Fibroblast of the conjunctiva (primary cell): ENCODE results near the gene PADI2.
"Not testable (repeated sequence)": the region's sequence is repeated elsewhere in the genome, so short reads cannot be mapped to it uniquely, and the experiment has no call there.

Source experiments
- DNase-seq: peaks from one replicate; pipeline ENCODE4 v3.0.0-alpha.2; 2010; ENCODE audit warnings: low read depth

The PADI2 gene

DNA sequence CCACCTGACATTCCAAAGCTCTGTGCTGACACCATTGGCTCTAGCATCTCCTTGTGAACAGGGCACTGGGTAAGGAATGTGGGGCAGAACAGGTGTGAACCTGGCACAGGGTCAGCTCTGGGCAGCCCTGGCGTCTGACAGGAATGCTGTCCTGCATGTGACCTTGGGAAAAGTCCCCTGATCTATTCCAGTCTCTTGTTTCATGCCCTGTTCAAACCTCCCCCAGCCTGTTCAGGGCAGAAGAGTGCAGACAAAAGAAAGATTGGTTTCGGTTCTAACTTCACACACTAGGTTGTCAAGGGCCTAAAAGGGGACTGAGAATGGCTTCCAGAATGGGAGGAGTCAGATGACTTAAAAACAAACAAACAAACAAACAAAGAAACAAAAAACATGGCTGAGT lies 37.8 kb downstream of the PADI2 start:
- DNase-seq: no peak

DNA sequence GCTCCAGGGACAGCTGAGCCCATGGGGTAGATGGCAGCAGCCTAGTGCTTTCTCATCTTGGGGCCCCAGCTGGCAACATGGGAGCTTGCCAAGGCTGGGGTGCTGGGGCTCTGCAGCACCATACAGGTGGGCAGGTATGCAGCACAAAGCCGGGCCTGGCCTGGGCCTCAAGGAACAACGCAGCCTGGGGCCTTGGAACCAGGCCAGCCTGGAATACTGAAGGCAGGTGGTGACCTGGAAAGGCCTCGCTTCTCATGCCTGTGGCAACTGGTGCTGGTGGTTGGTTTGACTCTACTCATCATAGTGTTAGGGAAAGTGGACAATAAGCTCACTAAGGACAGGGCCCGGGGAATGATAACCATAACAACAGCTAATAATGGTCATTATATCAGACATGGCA lies 38.4 kb downstream of the PADI2 start:
- DNase-seq: no peak

DNA sequence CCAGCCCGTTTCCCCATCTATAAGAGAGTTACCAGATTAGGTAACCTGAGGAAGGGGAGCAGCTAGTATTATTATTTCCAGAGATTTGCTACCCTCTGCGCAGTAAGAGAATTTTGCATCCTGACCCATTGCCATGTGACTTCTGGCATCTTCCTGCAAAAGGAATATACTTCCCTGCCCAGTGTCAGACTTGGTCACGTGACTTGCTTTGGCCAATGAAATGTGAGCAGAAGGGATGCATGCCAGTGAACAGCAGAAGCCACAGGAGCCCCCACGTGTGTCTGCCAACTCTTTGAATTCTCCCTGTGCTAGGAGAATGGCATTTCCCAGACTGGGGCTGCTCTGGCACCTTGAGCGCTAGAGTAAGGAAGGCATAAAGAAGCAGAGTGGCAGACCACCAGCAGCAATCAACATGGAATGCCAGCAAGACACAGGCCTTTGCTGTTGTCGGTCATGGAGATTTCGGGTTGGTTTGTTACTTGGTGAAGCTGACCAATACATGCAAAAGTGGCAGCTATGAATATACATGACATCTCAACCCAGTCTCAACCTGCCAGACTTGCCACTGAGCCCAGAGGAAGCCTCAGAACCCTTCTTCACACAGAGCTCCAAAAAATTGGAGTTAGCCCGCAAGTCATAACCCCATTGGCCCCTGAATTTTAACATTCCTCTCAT lies 39.0 kb downstream of the PADI2 start:
- DNase-seq: no peak

DNA sequence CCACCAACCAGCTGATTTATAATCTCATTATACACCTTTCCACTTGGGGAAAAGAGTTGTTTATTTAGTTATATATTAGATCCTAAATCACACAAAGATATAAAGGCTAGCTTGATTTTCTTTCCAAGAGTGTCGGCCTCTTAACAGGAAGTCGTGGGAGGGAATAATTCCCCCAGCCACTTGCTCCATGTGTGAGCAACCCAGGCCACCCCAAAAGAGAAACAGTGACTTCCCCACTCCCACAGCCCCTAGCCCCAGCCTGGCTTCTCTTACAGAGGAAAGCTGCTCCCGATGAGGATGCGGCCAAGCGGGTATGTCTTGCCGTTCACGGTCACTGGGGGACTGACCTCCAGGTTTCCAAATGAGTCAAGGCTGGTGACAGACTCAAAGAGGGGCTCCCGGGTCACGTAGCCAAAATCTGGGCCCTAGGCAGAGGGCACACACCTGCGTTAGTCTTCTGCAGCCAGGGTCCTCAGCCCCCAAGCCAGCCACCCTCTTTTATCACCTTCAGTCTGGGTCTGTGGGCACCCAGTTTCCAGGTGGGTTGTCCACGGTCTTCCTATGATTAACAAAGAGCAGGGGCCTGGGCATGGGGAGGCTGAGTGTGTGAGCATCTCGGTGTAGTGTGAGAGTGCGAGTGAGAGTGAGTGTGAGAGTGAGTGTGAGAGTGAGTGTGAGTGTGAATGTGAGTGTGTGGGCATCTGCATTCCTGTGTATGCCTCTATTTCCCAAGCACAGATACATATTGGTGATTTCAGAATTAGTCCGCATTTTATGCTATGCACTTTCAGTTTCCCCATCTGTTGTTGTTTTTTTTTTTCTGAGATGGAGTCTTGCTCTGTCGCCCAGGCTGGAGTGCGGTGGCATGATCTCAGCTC lies 40.0 kb downstream of the PADI2 start:
- DNase-seq: no peak

DNA sequence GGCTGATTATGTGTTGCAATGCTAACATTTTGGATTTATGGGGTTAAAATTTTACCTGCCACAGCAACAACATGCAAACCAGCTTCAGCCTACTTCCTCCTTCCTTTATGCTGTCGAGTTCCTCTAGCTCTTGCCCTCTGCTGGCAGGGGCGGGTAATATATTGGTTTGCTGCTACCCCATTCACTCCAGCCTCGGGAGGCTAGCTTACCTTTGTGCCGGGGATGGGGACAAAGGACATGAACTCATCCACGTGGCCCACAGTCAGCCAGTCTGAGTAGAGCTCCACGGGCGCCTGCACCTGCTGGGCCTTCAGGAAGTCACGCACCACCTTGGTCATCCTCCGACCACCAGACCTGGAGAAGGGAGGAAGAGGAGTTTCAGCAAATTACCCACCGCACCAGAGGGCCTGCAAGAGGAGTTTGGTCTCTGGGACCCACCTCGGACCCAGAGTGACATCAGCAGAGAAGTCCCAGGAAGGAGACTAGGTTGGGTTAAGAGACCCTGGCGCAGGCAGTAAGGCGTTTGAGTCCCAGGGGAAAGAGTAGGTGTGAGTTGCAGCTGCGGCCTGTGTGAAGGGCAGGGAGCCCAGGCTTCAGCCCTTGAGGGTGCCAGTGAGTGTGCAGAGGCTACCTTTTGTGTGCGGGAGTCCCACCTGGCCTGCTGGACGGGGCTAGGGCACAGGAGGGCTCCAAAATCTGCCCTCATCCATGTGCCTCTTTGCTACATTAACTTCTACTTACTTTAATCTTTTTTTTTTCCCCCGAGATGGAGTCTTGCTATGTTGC lies 43.6 kb downstream of the PADI2 start:
- no peak for DNase-seq

DNA sequence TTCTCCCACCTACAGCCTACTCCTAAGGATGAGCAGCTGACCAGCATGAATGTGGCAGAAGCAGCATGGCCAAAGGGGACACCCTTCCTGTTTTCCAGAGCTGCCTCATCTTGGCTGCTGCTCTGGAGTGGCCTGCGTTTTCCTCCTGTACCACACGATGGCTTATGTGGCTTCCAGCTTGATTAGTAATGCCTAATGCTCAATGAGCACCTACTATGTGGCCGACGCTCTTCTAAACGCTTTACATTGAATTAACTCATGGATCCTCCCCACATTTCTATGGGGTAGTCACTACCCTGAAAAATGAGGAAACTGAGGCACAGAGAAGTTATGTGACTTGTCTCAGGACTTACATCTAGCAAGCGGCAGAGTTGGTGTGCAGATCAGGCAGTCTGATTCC lies 47.5 kb downstream of the PADI2 start:
- no peak for DNase-seq

DNA sequence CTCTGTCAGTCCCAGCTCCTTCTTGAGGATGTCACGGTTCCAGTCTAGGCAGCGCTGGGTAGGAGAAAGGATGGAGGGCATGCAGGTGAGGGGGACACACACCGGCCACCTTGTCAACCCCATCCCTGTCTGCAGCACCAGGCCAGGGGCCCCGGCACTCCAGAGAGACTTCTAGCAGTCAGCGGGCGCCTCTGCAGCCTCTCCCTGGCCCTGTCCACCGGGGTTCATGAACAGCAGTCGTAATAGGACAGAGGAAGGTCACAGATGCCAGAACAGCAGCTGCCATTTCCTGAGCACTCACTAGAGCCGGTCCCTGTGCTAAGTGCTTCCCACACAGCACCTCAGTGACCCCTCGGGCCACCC lies 49.1 kb downstream of the PADI2 start:
- no peak for DNase-seq

DNA sequence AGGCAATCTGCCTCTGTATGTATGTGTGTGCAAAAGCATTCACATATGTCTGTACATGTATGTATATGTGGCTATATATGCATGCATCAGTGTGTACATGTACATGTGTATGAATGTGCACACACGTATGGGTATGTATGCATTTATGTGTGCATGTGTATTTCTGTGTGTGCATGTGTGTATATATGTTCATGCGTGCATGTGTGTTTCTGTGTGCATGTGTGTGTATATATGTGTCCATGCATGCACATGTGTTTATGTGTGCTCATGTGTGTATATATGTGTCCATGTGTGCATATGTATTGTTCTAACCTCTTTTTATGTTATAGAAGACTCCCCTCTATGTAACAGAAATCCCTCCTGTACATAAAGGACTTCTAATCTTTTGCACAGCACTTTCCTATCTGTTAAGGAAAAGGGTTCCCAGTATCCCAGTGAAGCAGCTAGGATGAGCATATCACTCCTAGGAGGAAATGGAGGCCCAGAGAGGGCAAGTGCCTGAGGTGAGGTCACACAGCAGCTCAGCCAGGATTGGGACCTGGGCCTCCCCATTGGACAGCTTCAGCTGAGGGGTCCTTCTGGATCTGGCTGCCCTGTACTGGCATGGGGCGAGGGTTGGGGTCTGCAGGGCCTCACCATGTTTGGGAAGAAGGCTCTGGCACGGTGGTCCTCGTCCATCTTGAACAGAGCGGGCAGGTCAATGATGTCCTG lies 49.6 kb downstream of the PADI2 start:
- no peak for DNase-seq

DNA sequence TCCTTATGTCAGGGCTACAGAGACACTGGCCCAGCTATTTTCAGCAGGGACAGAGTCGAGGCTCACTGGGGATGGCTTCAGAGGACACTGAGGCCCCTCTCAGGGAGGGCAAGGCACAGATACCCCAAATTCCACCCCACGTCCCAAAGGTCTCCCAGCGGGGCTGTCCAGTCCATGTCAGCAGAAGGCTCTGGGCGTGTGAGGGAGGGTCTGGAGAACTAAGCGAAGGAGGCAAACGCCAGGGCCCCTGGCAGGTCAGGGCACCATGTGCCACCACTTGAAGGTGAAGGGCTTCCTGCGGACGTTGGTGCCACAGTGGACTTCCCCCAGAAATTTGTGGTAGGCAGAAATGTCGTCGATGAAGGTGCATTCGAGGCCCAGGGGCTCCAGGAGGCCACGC lies 50.5 kb downstream of the PADI2 start:
- no peak for DNase-seq

DNA sequence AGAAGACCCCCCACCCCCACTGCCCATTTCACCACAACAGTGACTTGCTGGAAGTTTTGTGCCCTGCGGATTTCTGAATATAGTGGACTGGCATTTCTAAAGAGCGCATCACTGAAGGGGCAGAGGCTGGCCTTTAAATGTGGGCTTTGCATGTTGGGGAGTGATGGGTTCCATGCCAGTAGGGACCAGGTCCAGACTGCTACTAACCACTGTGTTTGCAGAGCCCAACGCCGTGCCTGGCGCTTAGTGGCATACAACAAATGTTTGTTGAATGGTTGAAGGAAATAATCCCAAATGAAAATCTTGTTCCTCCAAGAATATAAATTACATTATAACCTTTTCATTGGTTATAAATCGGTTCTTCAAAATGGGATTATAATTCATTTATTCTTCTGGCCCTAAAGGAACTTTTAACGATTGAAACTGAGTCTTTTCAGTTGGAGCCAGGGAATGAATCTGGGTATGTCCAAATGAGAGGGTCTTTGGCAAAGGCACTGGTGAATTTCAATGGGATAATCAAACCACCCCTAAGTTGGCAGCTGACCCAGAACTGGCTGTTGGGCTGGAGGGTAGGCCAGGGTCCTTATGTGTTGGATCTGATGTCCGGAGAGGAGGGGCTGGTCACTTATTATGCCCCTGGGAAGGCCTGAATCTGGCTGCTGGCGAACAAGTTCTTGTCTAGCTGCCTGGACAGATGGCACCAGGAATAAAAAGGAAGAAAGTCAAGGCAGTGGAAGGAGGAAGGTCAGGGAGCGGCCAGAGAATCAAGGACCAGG lies 51.6 kb downstream of the PADI2 start:
- DNase-seq: no peak

DNA sequence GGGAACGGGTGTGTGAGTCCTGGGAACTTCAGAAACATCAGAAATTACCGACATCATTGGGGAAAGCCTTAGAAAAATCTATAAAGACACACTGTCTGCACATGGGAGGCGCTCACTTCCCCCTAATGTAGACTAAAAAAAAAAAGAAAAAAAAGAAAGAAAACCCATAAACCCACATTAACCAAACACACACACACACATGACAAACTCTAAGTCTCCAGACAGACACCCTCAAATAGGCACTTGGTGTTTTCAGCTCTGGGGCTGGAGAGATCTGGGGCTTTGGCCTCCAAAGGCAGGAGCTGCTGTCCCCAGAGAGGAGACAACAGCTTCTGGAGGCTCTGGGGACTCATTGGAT lies 52.2 kb downstream of the PADI2 start:
- no peak for DNase-seq

DNA sequence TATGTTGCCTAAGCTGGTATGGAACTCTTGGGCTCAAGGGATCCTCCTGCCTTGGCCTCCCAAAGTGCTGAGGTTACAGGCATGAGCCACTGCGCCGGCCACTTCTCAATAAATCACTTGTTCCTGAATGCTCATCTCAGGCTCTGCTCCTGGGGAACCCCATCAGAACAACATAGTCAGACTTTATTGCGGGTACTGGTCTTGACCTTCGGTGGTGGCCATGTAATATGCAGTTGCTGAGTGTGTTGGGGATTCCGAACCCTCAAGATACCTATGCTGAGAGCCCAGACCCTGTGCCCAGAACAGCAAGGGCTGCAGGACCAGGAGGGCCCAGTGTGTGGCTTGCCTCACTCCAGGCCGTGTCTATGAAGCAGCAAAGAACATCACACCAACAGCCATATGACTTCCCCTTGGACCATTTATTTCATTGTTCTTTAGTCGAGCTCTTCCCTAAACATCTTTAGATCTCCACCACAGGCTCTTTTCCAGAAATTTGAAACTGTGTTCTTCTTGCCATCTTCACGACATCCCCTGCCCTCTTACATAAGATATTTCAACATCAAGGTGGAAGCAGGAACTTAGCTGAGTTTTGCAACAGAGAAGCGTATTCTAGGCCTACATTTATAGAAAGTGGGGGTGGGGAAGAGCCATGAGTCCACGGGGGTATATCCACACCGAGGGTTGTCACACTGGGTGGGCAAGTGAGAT lies 52.7 kb downstream of the PADI2 start:
- DNase-seq: no peak

DNA sequence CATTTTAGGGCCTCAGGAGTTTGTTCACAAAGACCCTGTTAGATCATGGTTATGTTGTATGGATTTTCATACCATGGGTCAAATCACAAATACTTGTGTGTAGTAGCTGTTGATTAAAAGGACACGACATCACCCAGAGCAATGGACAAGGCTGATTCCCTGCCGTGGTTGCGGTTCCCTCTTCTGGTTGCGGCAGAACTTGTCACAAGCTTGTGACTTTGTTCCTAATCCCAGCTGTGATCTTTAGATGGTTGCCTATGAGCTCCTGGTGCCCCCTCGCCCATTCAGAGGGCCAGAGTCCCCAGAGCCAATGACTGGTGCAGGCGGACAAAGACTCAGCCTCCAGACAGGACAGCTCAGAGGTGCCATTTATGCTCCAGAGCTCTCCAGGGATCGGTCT lies 53.6 kb downstream of the PADI2 start:
- no peak for DNase-seq

DNA sequence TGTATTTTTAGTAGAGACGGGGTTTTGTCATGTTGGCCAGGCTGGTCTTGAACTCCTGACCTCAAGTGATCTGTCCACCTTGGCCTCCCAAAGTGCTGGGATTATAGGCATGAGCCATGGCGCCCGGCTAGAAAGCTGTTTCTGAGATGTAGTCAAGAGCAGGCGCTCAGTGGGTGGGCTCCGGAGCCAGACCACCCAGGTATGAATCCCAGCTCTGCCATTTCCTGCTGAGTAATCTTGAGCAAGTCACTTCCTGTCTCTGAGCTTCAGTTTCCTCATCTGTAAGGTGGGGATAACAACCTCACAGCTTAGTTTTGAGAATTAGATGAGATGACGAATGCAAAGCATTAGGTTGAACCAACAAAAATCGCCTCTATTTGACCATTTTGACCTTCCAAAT lies 56.5 kb downstream of the PADI2 start:
- not testable (repeated sequence) for DNase-seq

DNA sequence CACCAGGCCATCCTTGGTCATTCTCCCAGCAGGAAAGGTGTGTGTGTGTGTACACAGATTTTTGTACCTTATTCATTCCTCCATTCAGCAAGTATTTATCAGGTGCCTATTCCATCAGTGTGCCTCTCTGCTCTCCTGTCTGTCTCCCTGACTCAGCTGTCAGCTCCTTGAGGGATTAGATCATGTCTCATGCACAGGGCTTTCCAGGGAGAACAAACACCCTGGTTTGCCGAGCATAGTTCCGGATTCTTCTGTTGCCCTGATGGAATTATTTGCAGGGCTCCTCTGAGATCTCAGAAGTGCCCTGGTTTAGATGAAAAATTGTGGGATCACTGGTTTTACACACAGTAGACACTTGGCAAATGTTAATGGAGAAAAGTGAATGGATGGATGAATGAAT lies 57.4 kb downstream of the PADI2 start:
- no peak for DNase-seq

DNA sequence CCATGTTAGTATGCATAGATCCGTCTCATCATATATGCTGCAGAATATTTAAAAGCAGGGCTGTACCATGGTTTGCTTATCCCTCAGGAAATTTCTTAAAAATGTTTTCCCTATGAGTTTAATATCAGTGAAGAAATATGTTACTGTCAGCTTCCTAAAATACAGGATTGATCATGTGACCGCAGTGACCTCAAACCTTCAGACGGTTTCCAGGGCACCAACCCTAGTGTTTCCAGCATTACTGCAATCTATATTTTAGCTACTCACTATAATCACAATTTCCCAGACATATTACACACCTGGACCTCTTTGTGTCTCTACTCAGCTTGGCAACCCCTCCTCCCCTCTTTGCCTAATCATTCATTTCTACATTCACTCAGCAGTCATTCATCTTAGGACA lies 57.8 kb downstream of the PADI2 start:
- DNase-seq: no peak

DNA sequence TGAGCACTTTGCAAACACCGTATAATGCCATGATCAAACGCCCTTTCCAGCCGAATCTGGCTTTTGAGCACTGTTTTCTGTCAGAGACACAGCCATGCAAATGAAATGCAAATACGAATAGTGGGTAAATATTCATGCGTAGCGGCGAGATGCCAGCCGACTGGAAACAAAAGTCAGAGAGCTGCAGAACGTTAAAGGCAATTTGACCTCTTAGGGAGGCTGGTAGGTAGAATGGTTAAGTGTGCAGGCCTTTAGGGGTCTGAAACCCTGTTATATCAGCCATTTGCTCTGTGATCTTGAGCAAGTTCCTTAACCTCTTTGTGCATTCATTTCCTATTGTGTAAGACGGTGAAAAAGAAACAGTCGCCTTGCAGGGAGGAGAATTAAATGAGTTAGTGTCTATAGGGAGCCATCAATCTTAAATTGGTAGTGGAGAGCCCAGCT lies 58.9 kb downstream of the PADI2 start:
- no peak for DNase-seq

DNA sequence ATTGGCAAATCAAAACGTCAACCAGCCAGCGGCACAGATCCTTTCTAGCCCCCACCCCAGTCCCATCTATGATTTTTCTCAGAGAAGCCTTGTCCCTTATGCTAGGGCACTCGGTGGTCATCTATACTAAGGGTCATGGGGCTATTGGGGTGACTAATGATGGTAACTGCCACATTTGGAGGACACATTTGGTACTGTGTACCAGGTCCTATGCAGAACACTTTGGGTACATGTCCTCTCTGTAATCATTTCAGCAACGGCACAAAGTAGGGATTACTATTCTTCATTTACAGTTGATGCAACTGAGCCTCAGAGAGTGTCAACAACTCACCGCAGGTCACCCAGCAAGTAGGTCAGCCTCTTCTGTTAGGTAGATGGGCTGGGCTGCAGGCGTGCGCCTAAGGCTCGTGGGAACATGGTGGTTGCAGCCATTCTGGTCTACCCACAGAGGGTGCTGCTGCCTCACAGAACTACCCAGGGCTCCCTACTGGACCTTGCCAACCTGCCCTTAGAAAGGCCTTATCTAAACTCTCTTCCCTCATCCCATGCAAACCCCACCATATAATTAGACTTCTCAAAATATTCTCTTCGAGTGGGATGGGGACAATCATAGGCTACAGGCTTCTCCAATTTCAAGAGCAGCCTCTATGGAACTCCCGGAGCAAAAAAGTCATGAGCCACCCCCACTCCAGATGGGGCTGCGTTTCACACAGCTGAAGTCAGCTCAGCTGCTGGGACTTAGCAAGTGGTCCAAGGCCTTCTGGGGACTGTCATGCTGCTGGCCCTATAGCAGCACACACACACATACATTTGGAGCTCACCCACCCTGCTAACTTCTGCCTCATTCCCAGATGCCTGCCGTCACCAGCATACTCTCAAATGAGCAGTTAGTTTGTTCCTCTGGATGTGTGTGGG lies 59.6 kb downstream of the PADI2 start:
- DNase-seq: peak; percentile 54

DNA sequence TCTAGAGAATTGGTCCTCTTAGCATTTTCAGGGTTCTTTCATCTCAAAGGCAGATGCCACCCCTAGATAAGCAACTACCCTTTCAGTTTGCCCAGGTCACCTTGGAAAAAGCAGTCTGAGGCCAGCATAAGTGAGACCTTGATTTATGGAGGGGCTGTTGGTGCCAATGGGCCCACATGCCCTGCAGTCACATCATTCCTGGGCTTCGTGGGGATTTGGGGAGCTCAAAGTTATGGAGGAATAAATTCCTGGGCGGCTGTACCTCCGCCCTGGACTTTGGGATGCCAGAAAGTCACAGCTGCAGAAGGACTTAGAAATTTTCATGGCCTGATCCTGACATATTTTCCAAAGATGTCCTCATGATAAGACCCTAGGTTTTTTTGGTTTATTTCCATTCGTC lies 62.7 kb downstream of the PADI2 start:
- DNase-seq: no peak

DNA sequence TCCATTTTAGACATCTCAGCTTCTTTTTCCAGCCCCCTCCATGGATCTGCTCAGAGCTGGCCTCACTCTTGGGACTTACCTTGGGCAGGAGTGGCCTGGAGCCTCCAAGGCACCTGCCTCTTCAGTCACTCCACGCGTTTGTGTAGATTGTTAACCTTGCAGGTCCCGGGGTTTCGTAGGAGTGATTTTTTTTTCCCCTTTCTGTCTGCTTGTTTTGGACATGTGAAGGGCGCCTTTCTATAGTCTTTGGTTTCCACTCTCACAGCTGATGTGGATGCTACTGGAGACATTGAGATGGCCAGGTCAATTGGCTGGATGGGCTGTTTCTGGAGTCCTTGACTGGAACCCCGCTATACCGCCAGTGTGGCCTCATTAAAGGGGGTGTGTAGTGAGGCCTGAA lies 63.5 kb downstream of the PADI2 start:
- no peak for DNase-seq
